HEK293 (cell line): Measurements from ENCODE around the gene HMG20B.

ENCODE experiments used
- ELK4 ChIP-seq: IDR thresholded peaks from 2 replicates; pipeline ENCODE4 v1.6.1; 2011; ENCODE audit warnings: mild to moderate bottlenecking, low read depth, low read length, borderline replicate concordance
- HOXC10 ChIP-seq: sonication (generic); formaldehyde crosslinking; IDR thresholded peaks from 2 replicates; pipeline ENCODE4 v1.8.1; 2023; ENCODE audit warnings: mild to moderate bottlenecking, missing genetic modification reagents

GRCh38 chr19:3547767-3548282, 24.9 kb upstream of the HMG20B start:
- TF ChIP-seq ELK4 (no peak), HOXC10 (CRISPR knock-in tag) (no peak)
